Coronary artery (tissue), 2 donors: ENCODE results near the gene CCDC170.

Experiments used
- DNase-seq: peaks from one replicate; pipeline ENCODE4 v3.0.0-alpha.2; 2017; ENCODE audit warnings: low spot score
- H3K27ac ChIP-seq, 2 donors: fragments of 200-600 bp; sonication (generic); one replicate each; pipeline ENCODE4 v1.5.1; 2016 to 2019
- H3K4me3 ChIP-seq: fragments of 200-600 bp; sonication (generic); 2 replicates; pipeline ENCODE4 v1.5.1; 2016; ENCODE audit warnings: mild to moderate bottlenecking, moderate library complexity
- TF ChIP-seq, protein P1 (sequence below): fragments of 200-600 bp; sonication (generic); IDR thresholded peaks from one replicate; pipeline ENCODE4 v1.5.1; 2019; ENCODE audit warnings: antibody characterized with exemption

Gene CCDC170

GRCh38 chr6:151481786-151482185, 12.0 kb upstream of the CCDC170 start:
- no peak for DNase-seq
- Histone ChIP-seq H3K4me3 (no peak overlapping the region), H3K27ac (peak overlapping the region in 1 of 2 donors; percentile 27)
- TF ChIP-seq, protein P1, sequence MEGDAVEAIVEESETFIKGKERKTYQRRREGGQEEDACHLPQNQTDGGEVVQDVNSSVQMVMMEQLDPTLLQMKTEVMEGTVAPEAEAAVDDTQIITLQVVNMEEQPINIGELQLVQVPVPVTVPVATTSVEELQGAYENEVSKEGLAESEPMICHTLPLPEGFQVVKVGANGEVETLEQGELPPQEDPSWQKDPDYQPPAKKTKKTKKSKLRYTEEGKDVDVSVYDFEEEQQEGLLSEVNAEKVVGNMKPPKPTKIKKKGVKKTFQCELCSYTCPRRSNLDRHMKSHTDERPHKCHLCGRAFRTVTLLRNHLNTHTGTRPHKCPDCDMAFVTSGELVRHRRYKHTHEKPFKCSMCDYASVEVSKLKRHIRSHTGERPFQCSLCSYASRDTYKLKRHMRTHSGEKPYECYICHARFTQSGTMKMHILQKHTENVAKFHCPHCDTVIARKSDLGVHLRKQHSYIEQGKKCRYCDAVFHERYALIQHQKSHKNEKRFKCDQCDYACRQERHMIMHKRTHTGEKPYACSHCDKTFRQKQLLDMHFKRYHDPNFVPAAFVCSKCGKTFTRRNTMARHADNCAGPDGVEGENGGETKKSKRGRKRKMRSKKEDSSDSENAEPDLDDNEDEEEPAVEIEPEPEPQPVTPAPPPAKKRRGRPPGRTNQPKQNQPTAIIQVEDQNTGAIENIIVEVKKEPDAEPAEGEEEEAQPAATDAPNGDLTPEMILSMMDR = no peak

DNA sequence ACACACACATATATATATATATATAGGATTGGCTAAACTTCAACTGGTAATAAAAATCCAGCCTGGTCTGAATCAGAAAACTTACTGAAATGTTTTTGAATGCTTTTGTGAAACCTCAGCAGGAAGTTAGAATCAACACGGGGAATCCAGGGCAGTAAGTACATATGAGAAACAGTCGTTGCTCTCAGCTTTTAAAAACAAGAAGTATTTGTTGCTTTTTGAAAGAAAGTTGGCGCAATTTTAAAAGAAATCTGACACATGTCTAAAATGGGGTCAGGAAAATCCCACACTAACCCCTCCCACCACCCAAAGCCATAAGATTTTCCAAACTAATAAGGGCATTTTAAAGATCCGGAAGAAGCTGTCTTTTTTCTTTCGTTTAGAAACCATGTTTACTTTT, 11.5 kb upstream of the CCDC170 start:
- TF ChIP-seq, protein P1 = no peak
- Histone ChIP-seq H3K27ac (peak overlapping the region; percentile 27 to 50), H3K4me3 (peak overlapping the region; percentile 49)
- no peak for DNase-seq

DNA sequence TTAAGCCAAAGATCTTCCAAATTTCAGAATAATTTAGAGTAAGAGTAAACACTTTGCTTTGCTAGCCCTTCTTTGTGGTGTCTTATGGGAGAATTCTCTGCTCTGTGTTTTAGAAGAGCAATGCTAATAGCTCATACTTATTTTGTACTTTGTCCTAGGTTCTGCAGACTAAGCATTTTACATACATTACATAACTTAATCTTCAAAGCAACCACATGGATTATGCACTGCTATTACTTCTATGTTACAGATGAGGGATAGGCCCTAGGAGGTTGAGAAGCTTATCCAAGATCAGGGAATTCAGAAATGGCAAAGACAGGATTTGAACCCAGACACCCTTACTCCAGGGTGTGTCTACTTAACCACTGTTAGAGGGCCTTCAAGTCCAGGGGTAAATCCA, 9.8 kb upstream of the CCDC170 start:
- Histone ChIP-seq H3K27ac (no peak overlapping the region), H3K4me3 (no peak overlapping the region)
- no peak for DNase-seq
- TF ChIP-seq, protein P1 = no peak

- TF ChIP-seq, protein P1 = no peak
- H3K4me3 ChIP-seq = no peak overlapping the region
- no peak overlapping the region for H3K27ac ChIP-seq
- no peak for DNase-seq
These were observed 5.6 kb upstream of the CCDC170 start for GRCh38 chr6:151488226-151488625.

GRCh38 chr6:151490996-151491395, 2.8 kb upstream of the CCDC170 start:
- no peak for DNase-seq
- TF ChIP-seq, protein P1 = no peak
- H3K27ac ChIP-seq = no peak overlapping the region
- no peak overlapping the region for H3K4me3 ChIP-seq

DNA sequence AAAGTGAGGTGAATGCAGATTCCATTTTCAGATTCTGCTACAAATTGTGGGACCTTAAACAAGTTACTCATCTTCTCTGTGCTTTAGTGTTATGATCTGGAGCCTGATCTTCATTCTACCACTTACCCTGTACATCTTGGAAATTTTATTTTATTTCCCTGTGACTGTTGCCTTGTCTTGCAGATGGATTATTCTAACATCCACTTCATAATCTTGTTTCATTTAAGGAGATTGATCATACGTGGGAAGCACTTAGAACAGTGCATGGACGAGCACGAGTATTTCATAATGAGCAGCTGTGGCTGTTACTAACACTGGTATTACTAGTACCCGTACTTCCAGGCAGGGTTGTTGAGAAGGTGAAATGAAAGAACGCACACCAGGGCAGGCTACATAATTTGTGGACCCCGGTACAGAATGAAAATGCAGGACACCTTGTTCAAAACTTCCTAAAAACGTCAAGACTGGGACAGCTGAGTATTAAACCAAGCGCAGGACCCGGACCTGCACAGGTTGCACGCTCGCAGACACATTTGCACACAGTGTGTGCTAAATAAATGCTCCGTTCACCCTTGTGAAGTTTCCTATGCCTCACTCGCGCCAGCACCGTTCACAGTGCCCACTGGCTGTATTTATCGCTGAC, 535 bp upstream of the CCDC170 start:
- no peak for DNase-seq
- TF ChIP-seq, protein P1 = no peak
- Histone ChIP-seq H3K27ac (peak overlapping the region; percentile 34 to 79), H3K4me3 (peak overlapping the region; percentile 77)

- Histone ChIP-seq H3K4me3 (peak overlapping the region; percentile 77), H3K27ac (peak overlapping the region; percentile 34 to 79)
- TF ChIP-seq, protein P1 = no peak
- no peak for DNase-seq
These were observed 568 bp downstream of the CCDC170 start for GRCh38 chr6:151494235-151494935.
